HG02678 (cell line): ENCODE data around the gene HCK.

ENCODE experiments used
- ATAC-seq: cut with Tn5 transposase; IDR thresholded peaks from one replicate; pipeline ENCODE4 v1.9.1; 2021; ENCODE audit warnings: mild to moderate bottlenecking, moderate library complexity; ENCODE audit not compliant: unreplicated experiment

The HCK gene

DNA sequence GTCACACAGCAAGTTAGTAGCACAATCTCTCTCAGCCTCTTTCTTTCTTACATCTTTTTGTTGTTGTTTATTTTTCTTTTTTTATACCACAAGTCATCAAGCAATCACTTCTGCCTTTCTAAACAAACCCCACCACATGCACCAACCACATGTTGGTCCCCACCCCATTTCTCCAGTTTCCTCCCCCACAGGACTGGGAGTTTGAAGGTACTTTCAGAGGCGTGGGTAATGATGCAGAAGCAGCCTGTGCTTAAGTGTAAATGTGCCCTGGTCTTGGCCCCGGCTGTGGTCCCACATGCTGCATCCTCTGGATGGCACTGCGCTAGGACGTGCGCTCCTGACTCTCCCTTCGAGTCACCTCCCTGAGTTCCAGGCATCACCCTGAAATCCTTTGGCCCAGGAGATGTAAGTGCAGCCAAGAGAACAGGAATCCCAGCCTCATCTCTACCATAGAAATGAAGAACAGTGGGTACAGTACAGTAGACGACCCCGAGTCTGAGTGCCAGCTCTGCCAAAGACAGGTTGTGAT is 5.7 kb downstream of the HCK start:
- no peak for ATAC-seq

DNA sequence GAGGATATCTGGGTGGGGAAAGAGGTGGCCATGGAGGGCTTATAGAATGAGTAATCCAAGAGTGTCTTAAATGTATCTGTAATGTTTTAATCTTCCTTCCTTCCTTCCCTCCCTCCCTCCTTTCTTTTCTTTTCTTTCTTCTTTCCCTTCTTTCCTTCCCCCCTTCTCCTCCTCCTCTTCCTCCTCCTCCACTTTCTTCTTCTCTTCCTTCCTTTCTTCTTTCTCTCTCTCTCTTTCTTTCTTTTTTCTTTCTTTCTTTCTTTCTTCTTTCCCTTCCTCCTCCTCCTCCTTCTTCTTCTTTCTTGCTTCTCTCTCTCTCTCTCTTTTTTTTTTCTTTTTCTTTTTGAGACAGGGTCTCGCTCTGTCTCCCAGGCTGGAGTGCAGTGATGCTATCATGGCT is 7.1 kb downstream of the HCK start:
- no peak for ATAC-seq

DNA sequence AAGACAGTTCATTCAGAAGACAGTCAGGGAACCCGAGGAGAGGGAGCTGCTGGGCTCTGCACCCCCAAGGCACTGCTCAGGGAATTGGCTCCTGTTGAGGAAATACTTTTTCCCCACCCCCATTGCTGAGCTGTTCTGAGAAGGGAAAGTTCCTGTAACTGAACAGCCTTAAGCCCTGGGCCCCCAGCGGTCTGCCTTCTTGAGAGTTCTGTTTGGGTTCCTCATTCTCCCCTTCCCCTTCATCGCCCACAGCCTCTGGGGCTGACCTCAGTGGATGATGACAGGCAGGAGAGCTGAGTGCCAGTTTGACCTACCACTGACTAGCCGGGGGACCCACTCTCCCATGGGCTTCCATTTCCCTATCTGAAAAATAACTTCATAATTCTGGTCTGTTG is 10.7 kb downstream of the HCK start:
- ATAC-seq, result no peak

DNA sequence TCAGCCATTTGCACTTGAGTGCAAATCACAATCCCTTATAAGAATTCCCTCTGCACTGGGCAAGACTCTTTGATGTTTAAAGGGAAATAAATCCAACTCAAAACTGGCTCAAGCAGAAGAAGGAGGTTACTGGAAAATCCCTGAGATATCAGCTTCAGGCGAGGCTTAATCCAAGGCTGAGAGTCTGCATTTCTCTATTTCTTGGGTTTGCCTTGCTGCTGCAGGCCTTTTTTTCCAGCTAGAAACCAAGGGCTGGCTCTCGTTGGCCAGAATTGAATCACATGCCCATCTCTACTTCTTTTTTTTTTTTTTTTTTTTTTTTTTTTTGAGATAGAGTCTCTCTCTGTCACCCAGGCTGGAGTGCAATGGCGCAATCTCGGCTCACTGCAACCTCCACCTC is 11.7 kb downstream of the HCK start:
- no peak for ATAC-seq

DNA sequence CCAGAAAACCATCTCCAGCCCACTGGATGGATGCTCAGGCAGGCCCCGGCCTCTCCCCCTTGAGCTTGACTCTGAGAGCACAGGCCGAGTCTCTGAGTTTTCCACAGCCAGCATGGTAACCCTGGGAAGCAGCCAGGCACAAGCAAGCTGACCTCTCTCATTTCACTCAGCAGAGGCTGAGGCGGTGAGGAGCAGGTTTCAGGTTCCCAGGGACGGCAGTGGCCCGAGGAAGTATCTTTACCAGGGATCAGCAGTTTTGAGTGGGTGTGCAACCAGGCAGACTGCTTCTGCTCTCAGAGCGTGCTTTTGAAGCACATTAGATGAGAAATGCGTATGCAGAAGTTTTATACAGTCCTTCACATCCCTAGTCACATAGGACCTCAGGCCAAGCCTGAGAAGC is 12.6 kb downstream of the HCK start:
- ATAC-seq, result no peak

DNA sequence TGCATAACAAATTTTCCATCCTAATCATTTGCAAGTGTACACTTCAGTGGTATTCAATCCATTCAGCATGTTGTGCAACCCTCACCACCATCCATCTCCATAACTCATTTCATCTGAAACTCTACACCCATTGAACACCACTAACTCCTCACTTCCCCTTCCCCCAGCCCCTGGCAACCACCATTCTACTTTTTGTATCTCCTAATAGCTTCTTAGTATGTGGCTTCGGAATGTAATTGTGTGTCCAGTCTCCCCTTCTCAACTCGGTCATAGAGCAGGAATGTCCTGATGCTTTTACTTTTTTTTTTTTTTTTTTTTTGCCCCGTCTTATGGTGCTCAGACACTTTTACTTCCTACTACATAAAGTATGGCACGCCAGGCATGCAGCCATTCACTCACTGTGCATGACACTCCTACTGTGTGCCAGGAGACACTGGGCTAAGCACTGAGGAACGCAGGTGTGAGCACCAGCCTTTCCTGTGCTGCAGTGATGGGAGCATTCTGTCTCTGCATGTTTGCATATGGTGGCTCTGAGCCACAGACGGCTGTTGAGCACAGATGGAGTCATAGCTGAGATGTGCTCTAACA is 15.3 kb downstream of the HCK start:
- no peak for ATAC-seq

DNA sequence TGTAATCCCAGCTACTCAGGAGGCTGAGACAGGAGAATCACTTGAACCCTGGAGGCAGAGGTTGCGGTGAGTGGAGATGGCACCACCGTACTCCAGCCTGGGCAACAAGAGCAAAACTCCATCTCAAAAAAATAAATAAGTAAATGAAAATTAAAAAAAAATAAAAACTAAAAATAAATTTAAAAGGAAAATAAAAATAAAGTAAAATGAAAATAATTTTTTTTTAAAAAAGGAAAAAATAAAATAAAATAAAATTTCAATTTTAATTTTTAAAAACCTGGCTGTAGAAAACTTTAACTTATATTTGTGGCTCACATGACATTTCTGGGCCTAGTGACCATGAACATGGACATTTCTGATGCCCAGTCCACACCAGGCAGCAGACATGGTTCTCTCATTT is 16.1 kb downstream of the HCK start:
- no peak for ATAC-seq

DNA sequence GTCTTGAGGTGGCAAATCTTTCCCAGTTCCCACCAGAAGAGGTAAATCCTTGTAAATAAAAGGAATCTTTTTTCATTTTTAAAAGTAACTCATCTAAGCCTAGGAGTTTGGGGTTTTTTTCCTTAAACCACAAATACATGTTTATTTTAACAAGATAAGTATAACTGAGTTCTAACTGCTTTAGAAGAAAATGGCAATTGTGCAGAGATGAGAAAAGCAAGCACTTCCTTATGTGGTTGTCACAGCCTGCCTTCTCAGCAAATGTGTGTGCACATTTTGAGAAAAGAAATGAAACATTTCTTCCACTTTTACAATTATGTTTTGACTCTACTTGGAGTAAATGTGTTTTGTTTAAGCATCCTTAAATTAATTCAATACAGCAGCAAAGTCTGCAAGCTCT is 17.7 kb downstream of the HCK start:
- ATAC-seq, result no peak

DNA sequence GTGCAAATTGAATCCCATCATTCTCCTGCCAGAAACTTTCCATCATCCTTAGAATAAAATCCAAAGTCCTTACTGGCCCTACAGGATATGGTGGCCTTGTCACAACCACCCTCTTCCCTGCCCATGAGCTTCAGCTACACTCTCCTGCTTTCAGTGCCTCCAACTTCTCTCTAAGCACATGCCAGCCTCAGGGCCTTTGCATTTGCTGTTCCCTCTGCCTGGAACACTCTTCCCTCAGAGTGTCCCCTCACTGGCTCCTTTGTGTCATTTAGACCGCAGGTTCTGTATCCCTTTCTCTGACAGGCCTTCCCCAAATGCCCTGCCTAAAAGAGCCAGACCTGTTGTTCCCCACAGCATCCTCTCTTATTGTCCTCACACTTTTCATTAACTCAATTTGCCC is 18.2 kb downstream of the HCK start:
- ATAC-seq, result no peak

DNA sequence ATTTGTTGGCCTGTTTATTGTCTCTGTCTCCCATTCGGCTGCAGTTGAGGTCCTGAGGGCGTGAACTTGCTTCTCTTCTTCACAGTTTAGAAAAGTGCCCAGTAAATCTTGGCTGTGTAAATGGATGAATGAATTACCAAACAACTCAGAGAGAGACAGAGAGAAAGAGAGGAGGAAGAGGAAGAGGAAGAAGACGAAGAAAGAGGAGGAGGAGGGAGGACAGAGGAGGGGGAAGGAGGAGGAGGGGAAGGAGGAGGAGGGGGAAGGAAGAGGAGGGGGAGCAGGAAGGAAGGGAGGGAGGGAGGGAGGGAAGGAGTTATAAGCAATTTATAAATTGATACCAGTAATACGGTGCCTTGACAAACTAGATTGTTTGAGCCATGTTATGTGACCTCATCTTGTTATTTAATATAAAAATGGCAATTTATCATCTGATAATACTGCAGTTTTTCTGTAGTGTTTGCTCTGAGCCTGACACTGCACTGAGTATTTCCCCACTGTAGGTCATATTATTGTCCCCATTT is 18.7 kb downstream of the HCK start:
- no peak for ATAC-seq

DNA sequence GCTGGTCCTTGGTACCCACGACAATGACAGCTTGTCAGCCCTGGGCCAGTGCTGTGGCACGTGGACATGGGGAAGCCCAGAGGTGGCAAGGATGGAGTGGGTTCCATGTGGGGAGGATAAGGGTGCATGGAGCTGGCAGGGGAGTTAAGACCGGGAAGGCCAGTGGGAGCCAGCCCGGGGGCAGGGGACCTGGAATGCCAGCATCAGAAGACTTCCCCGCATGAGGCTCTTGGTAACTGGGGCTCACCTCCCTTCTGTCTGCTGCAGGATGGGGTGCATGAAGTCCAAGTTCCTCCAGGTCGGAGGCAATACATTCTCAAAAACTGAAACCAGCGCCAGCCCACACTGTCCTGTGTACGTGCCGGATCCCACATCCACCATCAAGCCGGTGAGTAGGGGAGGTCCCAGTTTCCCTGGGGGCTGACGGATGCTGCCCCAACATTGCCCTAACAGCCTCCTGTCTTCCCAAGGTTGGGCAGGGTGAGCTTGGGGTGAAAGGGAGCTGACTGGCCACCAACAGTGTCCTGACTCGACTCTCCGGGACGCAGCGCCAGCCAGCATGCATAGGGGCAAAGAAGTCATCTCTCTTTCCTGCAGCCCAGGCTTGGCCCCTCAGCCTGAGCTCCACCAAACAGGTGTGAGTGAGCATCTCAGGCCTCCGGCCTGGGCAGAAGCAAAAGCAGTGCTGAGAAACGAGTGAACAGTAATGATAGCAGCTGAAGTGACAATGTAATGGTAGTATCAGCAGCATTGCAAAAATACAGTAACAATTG is 19.5 kb downstream of the HCK start:
- ATAC-seq, result no peak

DNA sequence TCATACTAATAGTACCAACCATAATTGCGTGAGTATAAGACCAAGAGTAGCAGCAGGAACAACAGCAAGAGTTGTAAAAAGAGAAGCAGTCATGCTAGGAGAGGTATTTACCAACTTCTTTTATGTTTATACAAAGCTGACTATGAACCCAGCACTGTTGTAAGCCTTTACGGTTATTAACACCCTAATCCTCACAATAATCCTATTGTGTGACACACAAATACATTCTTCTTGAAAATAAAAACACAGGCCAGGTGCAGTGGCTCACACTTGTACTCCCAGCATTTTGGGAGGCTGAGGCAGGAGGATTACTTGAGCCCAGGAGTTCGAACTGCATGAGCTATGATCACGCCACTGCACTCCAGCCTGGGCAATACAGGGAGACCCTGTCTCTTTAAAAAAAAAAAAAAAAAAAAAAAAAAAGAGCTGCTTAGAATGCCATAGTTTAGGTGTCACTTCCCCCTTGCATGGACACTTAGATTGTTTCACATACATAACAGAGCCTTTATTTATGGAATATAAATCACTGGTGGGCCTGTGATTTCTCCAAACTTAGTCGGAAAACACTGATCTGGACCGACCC is 20.2 kb downstream of the HCK start:
- no peak for ATAC-seq

DNA sequence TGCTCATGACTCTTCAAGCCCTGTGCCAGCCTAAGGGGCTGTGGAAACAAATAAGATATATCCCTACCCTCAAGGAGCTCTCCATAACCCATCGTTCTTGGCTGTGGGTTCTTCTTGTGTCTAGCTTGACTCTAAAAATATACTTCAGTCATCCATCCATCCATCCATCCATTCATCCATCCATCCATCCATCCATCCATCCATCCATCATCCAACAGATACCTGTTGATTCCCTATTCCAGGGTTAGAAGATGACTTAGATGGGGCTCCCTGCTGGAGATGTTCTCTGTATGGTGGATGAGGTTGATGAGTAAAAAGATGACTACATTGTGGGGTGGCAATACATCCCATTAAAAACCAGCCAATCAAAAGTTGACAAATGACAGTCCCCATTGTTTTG is 23.5 kb downstream of the HCK start:
- ATAC-seq, result no peak

DNA sequence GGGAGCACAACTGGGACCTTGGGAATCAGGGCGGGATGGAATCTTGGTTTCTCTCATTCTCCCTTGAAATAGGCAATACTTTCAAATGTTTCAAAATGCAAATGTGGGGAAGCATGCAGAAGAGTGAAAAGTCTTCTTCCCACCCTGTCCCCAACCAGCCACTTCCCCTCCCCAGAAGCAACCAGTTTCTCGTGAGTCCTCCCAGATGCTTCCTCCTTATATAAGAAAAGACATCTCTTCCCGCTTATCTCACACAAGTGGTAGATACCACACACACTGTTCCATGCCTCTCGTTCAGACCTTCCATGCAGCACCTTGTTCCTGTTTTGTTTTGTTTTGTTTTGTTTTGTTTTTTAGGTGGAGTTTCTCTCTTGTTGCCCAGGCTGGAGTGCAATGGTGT is 25.1 kb downstream of the HCK start:
- ATAC-seq, result no peak

DNA sequence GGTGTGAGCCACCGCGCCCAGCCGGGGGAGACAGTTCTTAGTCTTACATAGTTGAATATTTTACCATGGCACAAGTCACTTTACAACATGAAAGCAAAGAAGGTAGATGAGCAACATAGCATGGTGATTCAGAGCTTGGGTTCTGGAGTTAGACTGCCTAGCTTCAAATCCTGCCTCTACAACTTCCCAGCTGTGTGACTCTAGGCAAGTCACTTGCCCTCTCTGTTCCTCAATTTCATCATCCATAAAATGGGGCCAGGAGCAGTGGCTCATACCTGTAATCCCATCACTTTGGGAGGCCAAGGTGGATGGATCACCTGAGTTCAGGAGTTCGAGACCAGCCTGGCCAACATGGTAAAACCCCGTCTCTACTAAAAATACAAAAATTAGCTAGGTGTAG is 26.3 kb downstream of the HCK start:
- ATAC-seq, result no peak

DNA sequence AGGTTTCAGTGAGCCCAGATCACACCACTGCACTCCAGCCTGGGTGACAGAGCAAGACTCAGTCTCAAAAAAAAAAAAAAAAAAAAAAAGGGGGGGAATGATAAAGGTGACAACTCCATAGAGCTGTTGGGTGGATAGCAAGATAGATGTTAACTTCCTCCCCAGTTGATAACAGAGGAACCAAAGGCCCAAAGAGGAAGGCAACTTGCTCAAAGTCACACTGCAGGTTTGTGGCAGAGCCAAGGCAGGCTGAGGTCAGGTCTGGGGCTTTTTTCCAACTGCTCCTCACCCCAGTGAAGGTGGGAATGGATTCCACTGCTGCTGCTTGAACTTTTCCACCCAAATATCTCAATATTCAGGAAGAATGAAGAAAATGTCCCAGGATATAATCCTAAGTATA is 26.7 kb downstream of the HCK start:
- ATAC-seq, result no peak

DNA sequence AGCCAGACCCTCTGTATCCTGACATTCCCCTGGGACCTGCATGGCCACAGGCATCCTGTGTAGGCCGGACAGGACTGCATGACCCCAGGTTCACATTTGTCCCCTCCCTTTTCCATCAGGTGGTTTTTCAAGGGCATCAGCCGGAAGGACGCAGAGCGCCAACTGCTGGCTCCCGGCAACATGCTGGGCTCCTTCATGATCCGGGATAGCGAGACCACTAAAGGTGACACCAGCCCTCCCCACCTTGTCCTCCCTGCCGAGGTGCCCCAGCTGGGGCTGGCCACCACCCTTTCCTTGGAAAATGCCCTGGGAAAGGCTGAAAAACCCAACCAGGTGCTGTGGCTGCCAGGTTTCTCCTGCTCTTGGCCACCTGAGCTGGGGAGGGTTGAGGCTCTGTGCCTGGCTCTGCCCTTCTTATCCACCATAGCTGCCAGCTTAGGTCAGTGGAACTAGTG is 27.6 kb downstream of the HCK start:
- no peak for ATAC-seq

DNA sequence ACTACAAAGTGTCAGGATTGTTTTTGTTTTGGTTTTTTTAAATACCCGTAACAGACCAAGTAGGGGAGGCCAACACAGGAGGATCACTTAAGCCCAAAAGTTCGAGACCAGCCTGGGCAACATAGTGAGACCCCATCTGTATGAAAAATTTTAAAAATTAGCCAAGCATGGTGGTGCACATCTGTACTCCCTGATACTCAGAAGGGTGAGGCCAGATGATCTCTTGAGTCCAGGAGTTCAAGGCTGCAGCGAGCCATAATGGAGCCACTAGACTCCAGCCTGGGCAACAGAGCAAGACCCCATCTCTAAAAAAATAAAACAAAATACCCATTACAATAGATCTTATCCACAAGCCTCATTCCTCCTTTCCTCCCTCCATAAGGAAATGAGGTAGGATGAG is 28.7 kb downstream of the HCK start:
- no peak for ATAC-seq

DNA sequence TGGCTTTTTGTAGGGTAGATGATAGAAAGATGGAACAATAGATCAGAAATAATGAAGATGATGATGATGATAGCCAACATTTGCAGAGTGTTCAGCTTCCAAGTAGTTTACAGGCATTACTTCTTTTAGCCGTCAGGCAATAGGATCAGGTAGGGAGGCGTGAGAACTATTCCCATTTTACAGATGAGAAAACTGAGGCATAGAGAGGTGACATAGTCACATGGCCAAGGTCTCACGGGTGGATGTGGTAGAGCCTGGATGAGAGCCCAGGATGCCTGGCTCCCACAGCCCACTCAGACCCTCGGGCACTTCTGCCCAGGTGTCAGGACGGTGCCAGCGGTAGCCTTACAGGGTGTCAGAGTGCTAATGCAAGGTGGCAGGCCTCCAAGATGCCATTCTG is 31.4 kb downstream of the HCK start:
- ATAC-seq, result no peak

DNA sequence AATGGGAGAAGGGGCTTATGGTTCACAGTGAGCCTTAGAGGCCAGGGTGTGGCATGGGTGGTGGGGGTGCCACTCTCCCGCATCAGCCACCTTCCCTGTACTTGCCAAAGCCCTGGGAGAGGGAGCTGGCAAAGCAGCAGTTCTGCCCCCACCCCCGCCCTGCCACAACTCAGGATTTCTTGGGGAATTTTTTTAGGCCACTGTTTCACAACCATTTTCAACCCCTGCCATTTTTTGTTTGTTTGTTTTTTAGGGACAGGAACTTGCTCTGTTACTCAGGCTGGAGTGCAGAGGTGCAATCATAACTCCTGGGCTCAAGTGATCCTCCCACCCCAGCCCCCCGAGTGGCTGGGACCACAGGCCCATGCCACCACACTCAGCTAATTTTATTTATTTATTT is 35.0 kb downstream of the HCK start:
- ATAC-seq, result no peak

DNA sequence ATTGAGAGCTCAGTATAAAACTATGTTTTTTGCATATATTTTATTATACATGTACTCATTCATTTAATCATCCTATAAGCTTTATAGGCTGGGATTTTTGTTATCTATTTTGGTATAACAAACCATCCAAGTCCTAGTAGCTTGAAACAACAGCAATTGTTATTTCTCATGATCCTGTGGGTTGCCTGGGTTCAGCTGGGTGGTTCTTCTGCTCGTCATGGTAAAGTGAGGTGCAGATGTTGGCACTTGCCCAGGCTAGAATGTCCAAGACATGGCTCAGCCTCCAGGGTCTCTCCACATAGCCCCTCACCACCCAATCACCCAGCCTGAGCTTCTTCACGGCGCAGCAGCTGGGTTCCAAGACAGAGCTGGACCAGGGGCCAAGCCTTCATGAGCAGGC is 36.7 kb downstream of the HCK start:
- no peak for ATAC-seq
